Activated CD8-positive, alpha-beta memory T cell treated with anti-CD3 and anti-CD28 coated beads for 24 hours (primary cell): ENCODE data around the gene RNF144B.
"Not testable (repeated sequence)": the region's sequence is repeated elsewhere in the genome, so short reads cannot be mapped to it uniquely, and the experiment has no call there.

Experiments
- DNase-seq: peaks from one replicate; pipeline ENCODE4 v3.0.0-alpha.2; 2020

RNF144B gene

DNA sequence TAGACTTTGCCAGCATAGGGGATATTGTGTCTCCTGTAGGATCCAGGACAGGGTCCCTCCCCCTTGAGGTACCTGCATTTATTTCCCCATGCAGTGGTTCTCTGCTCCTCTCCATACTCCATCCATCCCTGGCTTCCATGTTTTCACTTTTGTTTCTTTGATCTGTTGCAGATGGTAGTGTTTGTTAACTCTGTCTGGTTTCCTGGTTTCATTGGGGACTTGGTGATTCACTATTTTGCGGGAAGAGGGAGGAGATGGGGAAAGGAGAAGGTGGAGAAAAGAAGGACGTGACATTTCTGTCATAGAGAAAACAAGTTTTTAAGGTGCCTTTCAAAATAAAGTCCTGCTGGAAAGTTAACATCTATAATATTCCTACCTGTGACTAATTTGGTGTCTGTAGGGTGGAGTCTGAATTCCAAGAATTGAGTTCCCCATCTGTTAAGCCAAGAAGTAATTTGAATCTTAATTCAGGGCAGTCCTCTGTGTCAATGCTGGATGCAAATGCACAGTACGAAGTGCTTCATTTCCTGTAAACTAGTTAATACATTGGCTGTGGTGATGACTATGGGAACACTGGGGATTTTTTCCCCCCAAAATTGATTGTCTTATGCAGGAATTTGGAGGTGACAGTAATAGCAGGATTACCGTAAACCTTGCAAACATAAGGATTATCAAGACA lies 6.9 kb upstream of the RNF144B start:
- no peak for DNase-seq

DNA sequence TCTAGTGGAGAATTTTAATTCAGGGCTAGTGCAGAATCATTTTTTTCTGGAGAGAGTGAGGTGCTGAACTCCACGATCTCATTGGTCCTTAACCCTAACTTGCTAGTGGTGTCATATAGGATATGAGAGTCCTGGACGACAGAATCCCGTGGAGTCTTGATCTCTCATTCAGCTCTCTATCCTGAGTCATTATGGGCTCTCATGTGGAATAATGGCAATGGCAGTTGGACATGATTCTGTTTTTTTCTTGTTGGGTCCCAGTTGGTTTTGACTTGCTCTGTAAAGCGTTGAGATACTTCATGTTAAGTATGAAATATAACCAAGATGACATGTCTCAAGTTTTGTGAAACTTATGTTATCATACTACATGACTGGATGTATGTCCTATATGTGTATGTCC lies 6.3 kb upstream of the RNF144B start:
- DNase-seq = no peak

GRCh38 chr6:18383441-18383840 lies 3.7 kb upstream of the RNF144B start:
- DNase-seq = no peak

DNA sequence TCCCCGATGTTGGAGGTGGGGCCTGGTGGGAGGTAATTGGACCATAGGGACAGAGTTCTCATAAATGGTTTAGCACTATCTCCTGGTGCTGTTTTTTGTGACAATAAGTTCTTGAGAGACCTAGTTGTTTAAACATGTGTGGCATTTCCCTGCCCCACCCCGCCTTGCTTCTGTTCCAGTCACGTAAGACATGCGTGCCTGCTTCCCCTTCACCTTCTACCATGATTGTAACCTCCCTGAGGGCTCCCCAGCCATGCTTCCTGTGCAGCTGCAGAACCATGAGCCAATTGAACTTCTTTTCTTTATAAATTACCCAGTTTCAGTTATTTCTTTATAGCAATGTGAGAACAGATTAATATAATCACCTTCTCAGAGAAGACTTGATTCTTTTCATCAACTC lies 2.5 kb upstream of the RNF144B start:
- DNase-seq = no peak

DNA sequence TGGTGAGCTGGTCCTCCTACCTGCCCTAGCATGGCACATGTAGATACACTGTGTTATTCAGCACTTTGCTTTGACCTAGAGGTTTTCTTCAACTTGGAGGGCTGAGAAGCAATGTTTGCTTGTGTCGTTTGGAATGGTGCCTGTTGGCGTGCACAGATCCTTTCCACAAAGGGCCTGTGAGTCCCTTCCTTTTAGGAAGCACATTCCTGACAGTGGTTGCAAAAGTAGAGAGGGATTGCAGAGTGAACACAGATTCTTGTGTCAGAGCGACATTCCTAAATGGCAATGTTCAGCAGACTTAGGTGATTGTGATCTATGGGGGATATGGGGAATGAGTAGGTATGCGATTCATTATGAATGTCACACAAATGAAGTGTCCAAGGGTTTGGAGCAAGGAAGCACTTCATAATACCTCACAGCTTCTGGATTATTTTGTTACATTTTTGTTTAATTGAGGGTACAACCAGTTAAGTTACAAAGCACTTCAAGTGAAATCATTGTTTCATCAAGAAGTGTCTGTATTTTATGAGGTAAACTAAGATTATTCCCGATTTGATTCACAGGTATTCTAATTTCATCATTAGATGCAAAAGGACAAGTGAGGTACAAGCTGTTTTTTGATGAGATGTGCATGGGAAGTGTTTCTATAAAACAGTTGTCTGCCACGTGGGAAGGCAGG lies 713 bp upstream of the RNF144B start:
- no peak for DNase-seq

GRCh38 chr6:18388271-18388670 lies 1.1 kb downstream of the RNF144B start:
- no peak for DNase-seq

DNA sequence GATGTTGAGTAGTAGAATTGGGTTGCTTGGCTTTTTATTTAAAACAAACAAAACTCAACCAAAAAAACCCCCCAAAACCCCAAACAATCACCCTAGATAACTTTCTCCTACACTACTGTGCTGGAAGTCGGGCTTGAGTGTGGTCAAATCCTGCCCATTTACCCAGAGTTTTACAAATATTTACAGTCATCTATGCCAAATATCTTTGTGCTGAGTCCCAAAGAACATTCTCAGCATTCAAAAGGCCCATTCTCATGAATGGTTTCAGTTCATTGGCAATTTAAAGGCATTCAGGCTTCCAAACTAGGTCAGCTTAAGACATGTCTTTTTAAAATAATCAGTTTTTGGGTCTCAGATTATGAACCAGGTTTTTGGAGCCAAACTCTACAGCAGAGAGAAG lies 1.8 kb downstream of the RNF144B start:
- no peak for DNase-seq

GRCh38 chr6:18389479-18389878 lies 2.3 kb downstream of the RNF144B start:
- no peak for DNase-seq

- no peak for DNase-seq
Measured at GRCh38 chr6:18390476-18390875, 3.3 kb downstream of the RNF144B start.

GRCh38 chr6:18391023-18391422 lies 3.9 kb downstream of the RNF144B start:
- no peak for DNase-seq

DNA sequence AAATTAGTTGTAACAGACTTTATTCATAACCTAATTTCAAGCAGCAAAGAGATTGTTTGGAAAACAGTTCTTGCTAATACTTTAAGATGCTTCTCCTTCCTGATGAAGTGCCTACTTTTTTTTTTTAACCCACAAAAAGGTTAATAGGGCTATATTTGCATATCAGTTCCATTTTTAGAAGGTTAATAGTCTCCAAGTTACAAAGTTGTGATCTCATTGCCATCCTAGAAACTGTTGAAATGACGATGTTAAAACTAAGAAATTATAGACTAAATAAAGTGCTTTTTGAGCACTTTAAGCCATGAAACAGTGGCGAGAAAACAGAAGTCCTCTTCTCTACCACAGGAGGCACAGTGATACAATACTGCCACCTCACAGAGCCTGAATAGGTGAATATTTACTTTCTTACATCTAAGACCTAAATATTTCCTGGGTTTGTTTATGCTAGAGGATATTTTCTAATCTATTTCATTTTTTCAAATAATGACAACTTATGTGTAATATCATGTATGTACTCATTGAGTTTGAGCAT lies 5.3 kb downstream of the RNF144B start:
- no peak for DNase-seq

- DNase-seq = no peak
Measured at GRCh38 chr6:18393698-18394097, 6.5 kb downstream of the RNF144B start.

- DNase-seq = no peak
Measured at GRCh38 chr6:18395177-18395855, 8.2 kb downstream of the RNF144B start.

DNA sequence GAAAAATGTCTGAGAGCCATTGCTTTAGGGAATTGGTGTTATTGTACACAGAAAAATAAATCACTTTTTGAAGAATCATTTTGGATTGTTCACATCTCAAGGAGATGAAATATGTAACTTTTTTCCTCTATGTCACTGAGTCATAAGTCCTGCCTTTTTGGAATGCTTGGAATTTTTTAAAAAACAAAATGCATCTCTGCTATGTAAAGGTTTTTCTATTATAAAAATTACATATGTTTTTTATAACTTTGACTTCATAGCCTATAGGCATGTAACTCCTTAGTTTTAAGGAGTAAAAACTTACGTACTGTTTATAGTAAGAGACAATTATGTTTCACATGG lies 8.7 kb downstream of the RNF144B start:
- DNase-seq = no peak

DNA sequence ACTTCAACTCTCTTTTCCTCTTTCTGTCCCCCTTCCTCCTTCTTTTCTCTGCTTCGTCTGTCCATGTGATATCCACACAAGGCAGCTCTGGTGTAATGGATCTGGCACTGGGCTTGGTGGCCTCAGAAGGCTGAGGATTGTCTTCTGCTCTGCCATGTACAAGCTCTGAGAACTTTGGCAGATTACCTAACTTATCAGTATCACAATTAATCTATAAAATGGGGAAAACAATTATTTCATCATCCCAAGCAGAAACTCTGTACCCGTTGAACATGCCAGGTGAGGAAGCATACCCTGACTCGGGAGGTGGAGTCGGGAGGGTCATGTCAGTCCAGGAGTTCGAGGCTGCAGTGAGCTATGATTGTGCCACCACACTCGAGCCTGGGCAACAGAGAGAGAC lies 10.6 kb downstream of the RNF144B start:
- no peak for DNase-seq

DNA sequence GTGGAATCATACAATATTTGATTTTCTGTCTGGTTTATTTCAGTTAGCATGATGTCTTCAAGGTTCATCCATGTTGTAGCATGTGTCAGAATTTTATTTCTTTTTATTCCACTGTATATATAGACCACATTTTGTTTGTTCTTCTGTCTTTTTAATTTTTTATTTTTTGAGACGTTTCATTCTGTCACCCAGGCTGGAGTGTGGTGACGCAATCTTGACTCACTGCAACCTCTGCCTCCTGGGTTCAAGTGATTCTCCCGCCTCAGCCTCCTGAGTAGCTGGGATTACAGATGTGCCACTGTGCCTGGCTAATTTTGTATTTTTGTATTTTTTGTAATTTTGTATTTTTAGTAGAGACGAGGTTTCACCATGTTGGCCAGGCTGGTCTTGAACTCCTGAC lies 11.1 kb downstream of the RNF144B start:
- DNase-seq = not testable (repeated sequence)

GRCh38 chr6:18400831-18401446 lies 13.8 kb downstream of the RNF144B start:
- DNase-seq = no peak

DNA sequence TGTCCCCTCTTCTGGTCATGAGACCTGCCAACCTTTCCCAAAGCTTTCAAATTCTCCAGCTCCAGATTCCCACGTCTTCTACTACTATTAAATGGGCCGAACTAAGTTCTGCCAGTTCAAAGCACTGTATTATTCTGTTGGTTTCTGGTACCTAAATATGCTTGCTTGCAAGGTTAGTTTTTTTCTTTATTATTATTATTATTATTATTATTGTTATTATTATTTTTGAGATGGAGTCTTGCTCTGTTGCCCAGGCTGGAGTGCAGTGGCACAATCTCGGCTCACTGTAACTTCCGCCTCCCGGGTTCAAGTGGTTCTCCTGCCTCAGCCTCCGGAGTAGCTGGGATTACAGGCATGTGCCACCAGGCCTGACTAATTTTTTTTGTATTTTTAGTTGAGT lies 17.8 kb downstream of the RNF144B start:
- DNase-seq = not testable (repeated sequence)

- no peak for DNase-seq
Measured at GRCh38 chr6:18405477-18406293, 18.5 kb downstream of the RNF144B start.

GRCh38 chr6:18406955-18407749 lies 20.0 kb downstream of the RNF144B start:
- DNase-seq = no peak

DNA sequence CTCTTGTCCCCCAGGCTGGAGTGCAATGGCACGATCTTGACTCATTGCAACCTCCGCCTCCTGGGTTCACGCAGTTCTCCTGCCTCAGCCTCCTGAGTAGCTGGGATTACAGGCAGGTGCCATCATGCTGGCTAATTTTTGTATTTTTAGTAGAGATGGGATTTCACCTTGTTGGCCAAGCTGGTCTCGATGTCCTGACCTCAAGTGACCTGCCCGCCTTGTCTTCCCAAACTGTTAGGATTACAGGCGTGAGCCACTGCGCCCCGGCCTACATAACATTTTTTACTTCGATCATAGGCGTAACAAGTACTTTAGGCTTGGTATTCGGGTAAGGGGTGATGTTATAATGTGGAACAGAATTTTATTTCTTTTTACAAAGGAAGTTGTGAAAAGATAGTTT lies 22.5 kb downstream of the RNF144B start:
- DNase-seq = not testable (repeated sequence)

DNA sequence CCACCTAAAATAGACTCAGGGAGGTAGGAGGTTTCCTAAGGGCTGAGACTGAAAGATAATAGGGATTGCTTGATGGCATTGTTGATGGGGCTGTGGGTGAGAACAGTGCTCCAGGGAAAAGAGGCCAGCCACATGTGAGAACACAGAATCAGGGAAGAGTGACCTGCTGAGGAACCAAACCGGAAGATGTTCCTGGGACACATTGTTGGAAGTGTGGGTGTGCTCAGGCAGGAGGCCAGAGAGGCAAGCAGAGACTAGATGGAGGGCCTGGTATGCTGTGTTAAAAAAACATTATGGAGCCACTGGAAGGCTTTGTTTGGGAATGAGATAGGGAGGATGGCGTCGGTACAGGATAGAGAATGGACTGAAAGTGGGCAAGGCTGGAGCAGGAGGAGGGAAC lies 23.3 kb downstream of the RNF144B start:
- no peak for DNase-seq
